Effector memory CD8-positive, alpha-beta T cell (primary cell): ENCODE results near the gene DEGS1.

ENCODE experiments used
- ATAC-seq: fragments of 150-1000 bp; cut with Tn5 transposase; replicated peaks from 2 replicates; pipeline ENCODE4 v1.10.0; 2021; ENCODE audit warnings: mild to moderate bottlenecking, moderate library complexity
- DNase-seq, 3 experiments: peaks; one replicate each; pipeline ENCODE4 v3.0.0; 2021
- H3K27ac Mint-ChIP-seq, 2 donors: one replicate each; pipeline ENCODE4 v1.8.0; 2022; ENCODE audit warnings: mild to moderate bottlenecking in 2 of 2, mixed read lengths in 2 of 2, moderate library complexity in 2 of 2
- H3K27me3 Mint-ChIP-seq, 2 donors: one replicate each; pipeline ENCODE4 v1.8.0; 2022; ENCODE audit warnings: mixed read lengths in 2 of 2
- H3K36me3 Mint-ChIP-seq: one replicate; pipeline ENCODE4 v1.8.0; 2022; ENCODE audit warnings: mild to moderate bottlenecking, moderate library complexity, mixed read lengths; ENCODE audit not compliant: insufficient read depth
- H3K4me1 Mint-ChIP-seq, 2 donors: one replicate each; pipeline ENCODE4 v1.8.0; 2022; ENCODE audit warnings: low read depth in 2 of 2, mixed read lengths in 2 of 2
- H3K4me3 Mint-ChIP-seq, 2 donors: one replicate each; pipeline ENCODE4 v1.8.0; 2022; ENCODE audit warnings: mild to moderate bottlenecking in 2 of 2, mixed read lengths in 2 of 2, moderate library complexity in 2 of 2
- H3K9me3 Mint-ChIP-seq, 2 donors: one replicate each; pipeline ENCODE4 v1.8.0; 2022; ENCODE audit warnings: mixed read lengths in 2 of 2

DEGS1 gene

DNA sequence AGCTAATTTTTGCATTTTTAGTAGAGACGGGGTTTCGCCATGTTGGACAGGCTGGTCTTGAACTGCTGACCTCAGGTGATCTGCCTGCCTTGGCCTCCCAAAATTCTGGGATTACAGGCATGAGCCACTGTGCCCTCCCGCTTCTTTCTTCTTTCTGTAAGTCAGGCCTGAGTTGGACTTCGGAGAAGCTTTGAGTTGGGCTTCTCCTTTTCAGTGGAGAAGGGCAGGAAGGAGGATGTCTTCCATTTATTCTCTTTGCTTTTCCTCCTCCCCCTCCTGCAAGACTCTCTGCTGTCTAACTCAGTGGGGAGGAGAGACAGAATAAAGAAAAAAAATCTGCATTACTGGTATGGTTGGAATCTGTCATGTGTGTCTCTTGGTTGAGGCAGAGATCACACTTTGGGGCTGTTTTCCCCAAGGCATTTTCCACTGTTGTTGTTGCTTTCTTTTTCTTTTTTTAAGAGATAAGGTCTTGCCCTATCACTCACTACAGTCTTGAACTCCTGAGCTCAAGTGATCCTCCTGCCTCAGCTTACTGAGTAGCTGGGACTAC, 13.2 kb upstream of the DEGS1 start:
- Mint-ChIP-seq H3K9me3 (no peaks in the 10 kb centered on the region), H3K4me3 (peak overlapping the region in 1 of 2 donors; percentile 14), H3K27me3 (no peaks in the 10 kb centered on the region), H3K27ac (peak overlapping the region; percentile 39 to 41), H3K4me1 (peaks cover 16 to 20% of the 10 kb centered on the region in 2 donors), H3K36me3 (peaks cover 5% of the 10 kb centered on the region)
- ATAC-seq: no peak
- no peak for DNase-seq

- Mint-ChIP-seq H3K27ac (no peak overlapping the region), H3K36me3 (peaks cover 5% of the 10 kb centered on the region), H3K4me1 (peaks cover 16 to 20% of the 10 kb centered on the region in 2 donors), H3K4me3 (peak overlapping the region in 1 of 2 donors; percentile 14), H3K9me3 (no peaks in the 10 kb centered on the region), H3K27me3 (no peaks in the 10 kb centered on the region)
- ATAC-seq: no peak
- no peak for DNase-seq
Observed at GRCh38 chr1:224170343-224170742, 12.7 kb upstream of the DEGS1 start.

- peak; percentile 51 for ATAC-seq
- peak in 2 of 3 experiments; percentile 11 to 20 for DNase-seq
- Mint-ChIP-seq H3K9me3 (no peaks in the 10 kb centered on the region), H3K27ac (no peak overlapping the region), H3K4me1 (peaks cover 16 to 20% of the 10 kb centered on the region in 2 donors), H3K27me3 (no peaks in the 10 kb centered on the region), H3K36me3 (peaks cover 5% of the 10 kb centered on the region), H3K4me3 (peak overlapping the region in 1 of 2 donors; percentile 14)
Observed at GRCh38 chr1:224170748-224171478, 12.1 kb upstream of the DEGS1 start.

- DNase-seq (no peak), ATAC-seq (no peak)
- H3K27me3 Mint-ChIP-seq: no peaks in the 10 kb centered on the region
- peaks cover 16 to 20% of the 10 kb centered on the region in 2 donors for H3K4me1 Mint-ChIP-seq
- no peak overlapping the region for H3K4me3 Mint-ChIP-seq
- peaks cover 3% of the 10 kb centered on the region for H3K36me3 Mint-ChIP-seq
- no peak overlapping the region for H3K27ac Mint-ChIP-seq
- no peaks in the 10 kb centered on the region for H3K9me3 Mint-ChIP-seq
Observed at GRCh38 chr1:224172229-224172628, 10.8 kb upstream of the DEGS1 start.

DNA sequence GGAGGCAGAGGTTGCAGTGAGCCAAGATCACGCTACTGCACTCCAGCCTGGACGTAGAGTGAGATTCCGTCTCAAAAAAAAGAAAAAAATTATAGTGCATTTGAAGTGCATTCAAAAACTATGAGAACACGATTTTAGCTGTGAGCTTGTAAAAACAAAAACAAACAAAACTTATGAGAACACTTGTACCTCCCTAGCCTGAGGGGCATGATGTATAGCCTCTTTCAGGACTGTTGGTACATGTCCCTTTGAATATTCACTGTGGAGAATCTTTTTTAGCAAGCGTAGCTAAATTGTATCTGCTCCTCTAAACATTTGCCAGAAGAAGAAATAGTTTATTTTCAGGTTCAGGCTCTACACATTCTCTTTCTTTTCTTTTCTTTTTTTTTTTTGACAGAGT, 9.5 kb upstream of the DEGS1 start:
- peaks cover 3% of the 10 kb centered on the region for H3K36me3 Mint-ChIP-seq
- H3K4me3 Mint-ChIP-seq: no peak overlapping the region
- H3K9me3 Mint-ChIP-seq: no peaks in the 10 kb centered on the region
- no peaks in the 10 kb centered on the region for H3K27me3 Mint-ChIP-seq
- H3K27ac Mint-ChIP-seq: no peak overlapping the region
- ATAC-seq: no peak
- DNase-seq: no peak
- H3K4me1 Mint-ChIP-seq: peaks cover 16 to 20% of the 10 kb centered on the region in 2 donors

DNA sequence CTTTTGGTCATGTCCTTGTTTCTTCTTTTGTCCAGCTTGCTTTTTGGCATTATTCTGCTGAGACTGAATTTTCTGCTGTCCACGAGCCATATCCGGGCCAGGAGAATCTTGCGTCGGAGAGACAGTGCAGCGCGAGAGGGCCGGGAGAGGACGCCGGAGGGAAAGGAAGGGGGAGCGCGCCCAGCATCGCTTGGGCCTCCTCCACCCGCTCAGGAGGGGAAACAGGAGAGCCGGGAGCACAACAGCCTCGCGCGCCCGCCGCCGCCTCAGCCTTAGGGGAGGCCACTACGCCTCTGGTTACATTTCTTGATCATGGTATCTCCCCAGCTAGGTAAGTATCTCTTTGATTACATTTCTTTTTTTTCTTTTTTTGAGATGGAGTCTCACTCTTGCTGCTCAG, 7.4 kb upstream of the DEGS1 start:
- DNase-seq (no peak), ATAC-seq (no peak)
- Mint-ChIP-seq H3K36me3 (no peaks in the 10 kb centered on the region), H3K4me3 (no peak overlapping the region), H3K4me1 (peaks cover under 1 to 5% of the 10 kb centered on the region in 2 donors), H3K27me3 (no peaks in the 10 kb centered on the region), H3K9me3 (no peaks in the 10 kb centered on the region), H3K27ac (no peak overlapping the region)

- no peaks in the 10 kb centered on the region for H3K9me3 Mint-ChIP-seq
- DNase-seq: no peak
- peaks cover 8 to 14% of the 10 kb centered on the region in 2 donors for H3K4me1 Mint-ChIP-seq
- no peak overlapping the region for H3K4me3 Mint-ChIP-seq
- H3K27me3 Mint-ChIP-seq: no peaks in the 10 kb centered on the region
- ATAC-seq: no peak
- H3K36me3 Mint-ChIP-seq: peaks cover 7% of the 10 kb centered on the region
- no peak overlapping the region for H3K27ac Mint-ChIP-seq
Observed at GRCh38 chr1:224177356-224177999, 5.6 kb upstream of the DEGS1 start.

GRCh38 chr1:224178894-224179293, 4.1 kb upstream of the DEGS1 start:
- H3K9me3 Mint-ChIP-seq: no peaks in the 10 kb centered on the region
- ATAC-seq: no peak
- no peaks in the 10 kb centered on the region for H3K27me3 Mint-ChIP-seq
- no peak for DNase-seq
- no peak overlapping the region for H3K4me3 Mint-ChIP-seq
- peaks cover 13% of the 10 kb centered on the region for H3K36me3 Mint-ChIP-seq
- H3K4me1 Mint-ChIP-seq: peaks cover 9 to 18% of the 10 kb centered on the region in 2 donors
- H3K27ac Mint-ChIP-seq: no peak overlapping the region

DNA sequence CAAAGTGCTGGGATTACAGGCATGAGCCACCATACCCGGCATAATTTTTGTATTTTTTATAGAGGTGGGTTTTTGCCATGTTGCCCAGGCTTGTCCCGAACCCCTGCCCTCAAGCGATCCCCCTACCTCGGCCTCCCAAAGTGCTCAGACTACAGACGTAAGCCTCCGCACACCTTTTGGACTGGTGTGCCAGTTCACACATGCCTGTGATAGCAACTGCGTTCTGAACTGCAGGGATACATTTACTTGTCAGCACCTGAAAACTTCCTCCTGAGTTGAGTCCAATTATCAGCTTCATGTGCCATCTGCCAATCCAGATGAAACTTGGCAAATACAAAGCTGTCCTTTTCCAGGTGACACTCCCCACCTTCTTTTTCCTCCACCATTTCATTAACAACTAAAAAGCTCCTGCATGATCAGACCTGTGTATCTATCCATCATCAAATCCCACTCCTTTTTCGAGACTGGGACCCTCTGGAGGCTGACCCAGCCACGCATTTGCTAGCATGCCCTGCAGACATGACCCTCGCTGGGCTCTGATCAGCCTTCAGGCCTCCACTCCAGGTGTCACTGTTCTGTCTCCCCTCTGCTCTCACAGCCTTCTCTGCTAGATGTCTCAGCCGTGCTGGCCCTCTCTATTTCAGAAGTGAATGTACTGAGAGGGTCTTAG, 2.1 kb upstream of the DEGS1 start:
- no peak for DNase-seq
- Mint-ChIP-seq H3K9me3 (no peaks in the 10 kb centered on the region), H3K27ac (peak overlapping the region in 1 of 2 donors; percentile 98), H3K36me3 (peaks cover 25% of the 10 kb centered on the region), H3K27me3 (no peaks in the 10 kb centered on the region), H3K4me3 (no peak overlapping the region), H3K4me1 (peaks cover 16 to 37% of the 10 kb centered on the region in 2 donors)
- no peak for ATAC-seq

DNA sequence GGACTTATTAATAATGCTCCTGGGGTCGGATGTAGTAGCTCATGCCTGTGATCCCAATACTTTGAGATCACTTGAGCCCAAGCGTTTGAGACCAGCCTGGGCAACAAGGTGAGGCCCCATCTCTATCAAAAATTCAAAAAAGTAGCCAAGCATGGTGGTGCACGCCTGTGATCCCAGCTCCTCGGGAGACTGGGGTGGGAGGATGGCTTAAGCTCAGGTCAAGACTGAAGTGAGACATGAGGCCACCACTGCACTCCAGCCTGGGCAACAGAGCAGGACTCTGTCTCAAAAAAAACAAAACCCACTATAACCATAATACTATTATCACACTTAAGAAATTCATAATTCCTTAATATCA, 1.6 kb upstream of the DEGS1 start:
- DNase-seq: no peak
- Mint-ChIP-seq H3K27me3 (no peaks in the 10 kb centered on the region), H3K36me3 (peaks cover 26% of the 10 kb centered on the region), H3K9me3 (no peaks in the 10 kb centered on the region), H3K4me3 (peak overlapping the region; percentile 85 to 88), H3K4me1 (peaks cover 16 to 37% of the 10 kb centered on the region in 2 donors), H3K27ac (peak overlapping the region; percentile 94 to 98)
- ATAC-seq: no peak

- H3K27me3 Mint-ChIP-seq: no peaks in the 10 kb centered on the region
- DNase-seq (peak; percentile 35 to 42 (median 36)), ATAC-seq (peak; percentile 55)
- peak overlapping the region; percentile 85 to 88 for H3K4me3 Mint-ChIP-seq
- no peaks in the 10 kb centered on the region for H3K9me3 Mint-ChIP-seq
- peaks cover 31% of the 10 kb centered on the region for H3K36me3 Mint-ChIP-seq
- H3K4me1 Mint-ChIP-seq: peaks cover 20 to 44% of the 10 kb centered on the region in 2 donors
- H3K27ac Mint-ChIP-seq: peak overlapping the region; percentile 94 to 98
Observed at GRCh38 chr1:224182057-224182865, 779 bp upstream of the DEGS1 start.

DNA sequence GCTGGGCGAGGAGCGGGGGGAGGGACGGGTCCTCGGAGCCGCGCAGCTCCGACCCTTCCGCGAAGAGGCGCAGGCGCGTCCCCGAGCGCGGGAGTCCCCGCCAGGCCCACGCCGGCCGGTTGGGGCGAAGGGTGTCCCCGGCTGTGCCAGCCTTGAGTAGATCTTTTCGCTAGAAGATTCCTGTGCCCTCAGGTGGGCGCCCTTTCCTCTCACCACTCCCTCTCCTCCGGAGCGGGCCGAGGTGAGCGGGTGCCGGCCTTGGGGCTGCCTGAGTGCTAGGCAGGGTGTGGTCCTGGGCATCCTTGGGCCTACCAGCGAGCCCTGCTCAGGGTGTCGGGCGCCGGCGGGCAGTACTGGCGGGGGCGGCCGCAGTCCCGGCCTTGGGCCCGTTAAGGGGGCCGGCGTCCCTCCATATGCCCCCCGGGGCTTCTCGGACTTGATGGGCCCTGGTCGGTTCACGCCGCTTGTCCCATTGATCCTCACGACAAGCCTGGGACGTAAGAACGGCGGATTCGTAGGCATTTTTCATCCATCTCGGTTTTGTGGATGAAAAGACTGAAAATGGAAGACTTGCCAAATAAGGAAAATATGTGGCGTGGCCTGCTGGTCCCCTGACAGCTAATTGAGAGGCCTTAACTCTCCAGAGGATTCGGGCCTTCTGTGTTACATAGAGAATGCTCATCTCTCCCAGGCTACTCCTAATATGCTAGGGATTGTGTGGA, 712 bp downstream of the DEGS1 start:
- H3K27ac Mint-ChIP-seq: peak overlapping the region; percentile 94 to 98
- ATAC-seq: peak; percentile 35
- H3K4me1 Mint-ChIP-seq: peaks cover 23 to 48% of the 10 kb centered on the region in 2 donors
- H3K4me3 Mint-ChIP-seq: peak overlapping the region; percentile 85 to 88
- peak; percentile 43 to 55 (median 47) for DNase-seq
- H3K27me3 Mint-ChIP-seq: no peaks in the 10 kb centered on the region
- H3K36me3 Mint-ChIP-seq: peaks cover 31% of the 10 kb centered on the region
- no peaks in the 10 kb centered on the region for H3K9me3 Mint-ChIP-seq
